CD1c-positive myeloid dendritic cell (primary cell): Measurements from ENCODE around the gene CREB1.
"Not testable (repeated sequence)": the region's sequence is repeated elsewhere in the genome, so short reads cannot be mapped to it uniquely, and the experiment has no call there.

Source experiments
- DNase-seq: peaks from one replicate; pipeline ENCODE4 v3.0.0-alpha.2; 2016; ENCODE audit errors: extremely low spot score

CREB1 gene

GRCh38 chr2:207529330-207530159 lies at the start of gene CREB1:
TSS of gene CREB1 (plus strand) at chr2:207529962. CDS start at chr2:207555636, 25,674 bp downstream.
- DNase-seq, result peak; percentile 100

GRCh38 chr2:207480521-207481040 lies 49.2 kb upstream of the CREB1 start:
- peak; percentile 41 for DNase-seq

- DNase-seq, result no peak
Measured at GRCh38 chr2:207481924-207482323, 47.8 kb upstream of the CREB1 start.

- DNase-seq, result no peak
Measured at GRCh38 chr2:207482630-207483029, 47.1 kb upstream of the CREB1 start.

GRCh38 chr2:207483066-207483465 lies 46.7 kb upstream of the CREB1 start:
- DNase-seq, result no peak

- DNase-seq, result peak; percentile 33
Measured at GRCh38 chr2:207483477-207483876, 46.3 kb upstream of the CREB1 start.

GRCh38 chr2:207484444-207485391 lies 45.0 kb upstream of the CREB1 start:
- no peak for DNase-seq

GRCh38 chr2:207487650-207488311 lies 42.0 kb upstream of the CREB1 start:
- no peak for DNase-seq

- no peak for DNase-seq
Measured at GRCh38 chr2:207489251-207489650, 40.5 kb upstream of the CREB1 start.

GRCh38 chr2:207490441-207490840 lies 39.3 kb upstream of the CREB1 start:
- no peak for DNase-seq

- DNase-seq, result no peak
Measured at GRCh38 chr2:207491086-207491485, 38.7 kb upstream of the CREB1 start.

GRCh38 chr2:207491956-207492355 lies 37.8 kb upstream of the CREB1 start:
- no peak for DNase-seq

GRCh38 chr2:207492461-207492860 lies 37.3 kb upstream of the CREB1 start:
- DNase-seq, result no peak

- DNase-seq, result no peak
Measured at GRCh38 chr2:207494137-207494536, 35.6 kb upstream of the CREB1 start.

GRCh38 chr2:207496936-207497335 lies 32.8 kb upstream of the CREB1 start:
- DNase-seq, result not testable (repeated sequence)

- no peak for DNase-seq
Measured at GRCh38 chr2:207497596-207497995, 32.2 kb upstream of the CREB1 start.

GRCh38 chr2:207498427-207498826 lies 31.3 kb upstream of the CREB1 start:
- no peak for DNase-seq

GRCh38 chr2:207499114-207499513 lies 30.6 kb upstream of the CREB1 start:
- DNase-seq, result peak; percentile 81

- peak; percentile 40 for DNase-seq
Measured at GRCh38 chr2:207501802-207502576, 27.8 kb upstream of the CREB1 start.

GRCh38 chr2:207502577-207503198 lies 27.1 kb upstream of the CREB1 start:
- DNase-seq, result peak; percentile 83
